22Rv1 (cell line): Measurements from ENCODE around the gene DLG5.

ENCODE experiments used
- H3K27ac ChIP-seq: fragments of 450-650 bp; 2 replicates; pipeline ENCODE4 v1.5.1; 2017
- ZFX ChIP-seq: fragments of 450-650 bp; IDR thresholded peaks from 2 replicates; pipeline ENCODE4 v1.6.1; 2017; ENCODE audit warnings: antibody characterized with exemption, borderline replicate concordance
- TF ChIP-seq, protein P1 (sequence below): fragments of 450-650 bp; IDR thresholded peaks from 2 replicates; pipeline ENCODE4 v1.5.1; 2017; ENCODE audit warnings: mild to moderate bottlenecking

Gene DLG5

DNA sequence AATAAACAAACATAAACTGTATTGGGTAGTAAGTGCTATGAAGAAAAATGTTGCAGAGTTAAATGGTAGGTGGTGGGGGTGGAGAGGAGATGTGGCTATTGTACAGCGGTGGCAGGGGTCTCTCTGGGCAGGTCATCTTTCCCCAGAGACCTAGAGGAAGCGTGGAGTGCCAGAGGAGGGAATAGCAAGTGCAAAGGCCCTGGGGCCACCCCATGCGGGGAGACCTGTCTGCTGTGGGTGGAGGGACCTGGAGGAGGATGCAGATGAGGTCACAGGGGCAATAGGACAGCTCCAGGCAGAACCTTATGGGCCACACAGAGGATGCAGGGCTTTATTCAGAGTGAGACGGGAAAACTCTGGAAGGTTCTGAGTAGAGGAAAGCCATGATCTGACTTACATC is 47.5 kb downstream of the DLG5 start:
- no peak overlapping the region for H3K27ac ChIP-seq

DNA sequence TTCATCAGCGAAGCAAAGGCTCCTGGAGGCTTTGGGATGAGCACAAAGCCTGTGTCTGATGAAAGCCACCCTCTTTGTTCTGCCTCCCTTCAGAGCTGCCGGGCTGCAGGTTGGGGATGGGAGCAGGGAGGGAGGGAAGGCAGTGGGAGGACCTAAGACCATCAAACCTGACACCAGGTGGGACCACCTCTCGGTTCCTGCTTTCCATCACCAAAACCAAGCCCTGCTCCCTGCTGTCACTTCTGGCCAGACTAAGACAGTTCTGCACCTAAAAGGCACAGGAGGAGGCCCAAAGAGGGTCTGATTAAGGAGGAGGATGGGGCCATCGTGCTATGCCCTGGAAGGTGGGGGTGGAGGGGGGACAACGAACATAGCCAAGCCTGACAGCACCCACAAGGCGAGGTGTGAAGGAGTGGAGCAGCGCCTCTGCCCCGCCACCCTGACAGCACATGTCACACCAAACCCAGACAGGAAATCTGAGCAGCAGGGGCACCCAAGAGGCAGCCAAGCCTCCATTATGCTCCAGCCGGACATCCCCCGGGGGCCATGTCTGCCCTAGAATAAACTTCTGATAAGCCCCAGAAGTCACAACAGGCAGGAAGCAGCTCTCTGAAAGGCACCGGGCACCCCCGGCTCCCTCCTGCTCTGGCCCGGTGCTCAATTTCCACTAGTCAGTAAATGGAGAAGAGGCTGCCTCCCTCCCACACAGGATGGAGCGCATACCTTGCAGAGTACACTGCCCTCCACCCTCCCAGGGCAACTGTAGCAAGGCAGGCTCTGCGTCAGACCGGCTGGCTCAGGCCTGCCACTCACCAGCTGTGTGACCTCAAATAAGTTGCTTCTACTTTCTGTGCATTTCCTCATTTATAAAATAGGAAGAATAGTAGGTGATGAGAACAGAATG is 48.9 kb downstream of the DLG5 start:
- no peak overlapping the region for H3K27ac ChIP-seq
- TF ChIP-seq, protein P1, sequence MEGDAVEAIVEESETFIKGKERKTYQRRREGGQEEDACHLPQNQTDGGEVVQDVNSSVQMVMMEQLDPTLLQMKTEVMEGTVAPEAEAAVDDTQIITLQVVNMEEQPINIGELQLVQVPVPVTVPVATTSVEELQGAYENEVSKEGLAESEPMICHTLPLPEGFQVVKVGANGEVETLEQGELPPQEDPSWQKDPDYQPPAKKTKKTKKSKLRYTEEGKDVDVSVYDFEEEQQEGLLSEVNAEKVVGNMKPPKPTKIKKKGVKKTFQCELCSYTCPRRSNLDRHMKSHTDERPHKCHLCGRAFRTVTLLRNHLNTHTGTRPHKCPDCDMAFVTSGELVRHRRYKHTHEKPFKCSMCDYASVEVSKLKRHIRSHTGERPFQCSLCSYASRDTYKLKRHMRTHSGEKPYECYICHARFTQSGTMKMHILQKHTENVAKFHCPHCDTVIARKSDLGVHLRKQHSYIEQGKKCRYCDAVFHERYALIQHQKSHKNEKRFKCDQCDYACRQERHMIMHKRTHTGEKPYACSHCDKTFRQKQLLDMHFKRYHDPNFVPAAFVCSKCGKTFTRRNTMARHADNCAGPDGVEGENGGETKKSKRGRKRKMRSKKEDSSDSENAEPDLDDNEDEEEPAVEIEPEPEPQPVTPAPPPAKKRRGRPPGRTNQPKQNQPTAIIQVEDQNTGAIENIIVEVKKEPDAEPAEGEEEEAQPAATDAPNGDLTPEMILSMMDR, result no peak
- no peak for TF ChIP-seq ZFX

More for the DNA sequence above, 47.5 kb downstream of the DLG5 start:
- TF ChIP-seq, protein P1, result no peak
- no peak for TF ChIP-seq ZFX

DNA sequence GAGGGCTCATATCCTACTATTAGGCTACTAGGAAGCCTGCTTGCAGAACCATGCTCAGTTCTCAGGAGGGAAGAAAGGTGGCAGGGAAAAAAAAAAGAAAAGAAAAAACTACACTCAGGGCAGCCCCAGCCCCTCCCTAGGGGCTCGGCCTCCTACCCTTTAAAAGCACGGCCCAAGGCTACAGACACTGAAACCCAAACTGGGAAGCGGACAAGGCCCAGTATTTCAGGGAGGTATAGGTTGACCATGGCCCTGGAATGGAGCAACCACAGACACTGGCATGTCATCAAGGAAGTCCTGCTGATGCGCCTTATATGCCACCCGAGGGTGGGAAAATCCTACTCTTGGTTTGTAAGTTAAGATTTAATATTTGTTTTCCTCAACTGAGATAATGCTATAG is 50.8 kb downstream of the DLG5 start:
- no peak overlapping the region for H3K27ac ChIP-seq
- TF ChIP-seq, protein P1, result no peak
- no peak for TF ChIP-seq ZFX

DNA sequence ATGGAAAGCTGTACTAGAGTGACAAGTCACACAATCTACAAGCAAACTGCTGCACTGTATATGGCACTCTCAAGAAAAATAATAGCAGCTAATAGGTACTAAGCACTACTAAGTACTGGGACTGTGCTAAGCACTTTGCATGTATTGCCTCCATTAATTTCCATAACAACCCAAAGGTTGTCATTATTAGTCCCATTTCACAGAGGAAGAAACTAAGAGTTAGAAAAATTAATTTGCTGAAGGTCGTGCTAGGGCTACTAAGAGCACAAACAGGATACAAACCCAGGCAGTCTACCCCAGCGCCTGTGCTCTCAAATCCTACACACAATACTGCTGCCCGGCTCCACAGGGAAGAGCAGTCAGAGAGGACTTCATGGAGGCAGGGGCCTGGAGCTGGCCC is 51.7 kb downstream of the DLG5 start:
- TF ChIP-seq, protein P1, result no peak
- no peak for TF ChIP-seq ZFX
- no peak overlapping the region for H3K27ac ChIP-seq

DNA sequence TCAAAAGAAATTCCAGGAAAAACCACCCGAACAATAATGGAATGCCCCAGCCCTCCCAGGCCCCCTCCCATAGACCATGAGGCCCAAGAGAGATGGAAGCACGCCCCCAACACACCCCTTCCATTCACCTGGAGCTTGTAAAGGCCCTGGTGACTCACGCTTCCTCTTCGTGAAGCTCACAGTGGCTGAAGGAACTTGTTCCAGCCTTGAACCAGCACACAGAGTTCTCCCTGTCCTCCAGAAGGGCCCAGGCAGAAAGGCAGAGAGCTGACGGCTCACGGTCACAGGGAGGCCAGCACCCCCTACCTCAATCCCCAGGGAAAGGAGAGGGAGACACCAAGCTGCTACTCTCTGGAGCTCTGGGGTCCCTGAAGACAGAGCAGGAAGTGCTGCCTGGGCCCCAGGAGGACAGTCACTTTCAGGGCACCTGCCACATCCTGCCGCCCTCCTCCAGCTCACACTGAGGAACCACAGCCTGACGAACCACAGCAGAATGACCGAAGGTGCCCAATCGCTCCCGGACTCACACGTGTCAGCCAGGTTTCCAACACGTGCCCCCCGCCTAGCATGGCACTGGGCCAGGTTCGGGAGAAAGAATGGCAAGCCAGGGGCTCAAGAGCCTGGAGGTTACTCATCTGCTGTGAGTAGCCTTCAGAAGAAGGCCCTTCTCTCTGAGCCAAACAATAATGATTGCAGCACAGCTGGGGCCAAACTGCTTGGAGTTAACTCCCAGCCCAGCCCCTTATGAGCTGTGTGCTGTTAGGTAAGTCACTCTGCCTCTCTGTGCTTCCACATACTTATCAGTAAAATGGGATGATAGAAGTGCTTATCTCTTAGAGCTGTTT is 52.8 kb downstream of the DLG5 start:
- H3K27ac ChIP-seq, result no peak overlapping the region
- no peak for TF ChIP-seq ZFX
- TF ChIP-seq, protein P1, result no peak

DNA sequence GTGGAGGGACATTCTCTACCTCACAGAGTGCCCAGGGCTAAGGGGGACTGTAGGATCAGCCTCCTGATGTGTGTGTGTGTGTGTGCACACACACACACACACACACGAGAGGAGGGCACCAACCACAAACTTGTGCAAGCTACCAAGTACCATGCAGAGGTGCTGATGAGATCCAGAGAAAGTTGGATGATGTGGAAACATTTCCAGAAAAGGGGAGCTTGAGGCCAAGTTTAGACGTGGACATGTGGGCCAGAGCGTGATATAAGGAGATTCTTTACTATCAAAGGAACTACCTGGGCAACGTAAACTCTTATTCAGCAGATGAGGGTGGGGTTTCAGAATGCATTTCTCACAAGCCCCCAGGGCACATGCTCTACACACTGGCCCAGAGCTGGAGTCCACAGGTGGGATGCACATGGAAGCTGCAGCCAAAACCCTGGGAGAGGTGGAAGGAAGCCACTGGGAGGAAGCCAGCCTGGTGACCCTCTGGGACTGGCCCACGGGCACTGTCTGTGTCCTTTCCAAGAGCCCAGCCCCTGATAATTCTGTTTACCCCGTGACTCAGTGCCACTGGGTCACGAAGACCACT is 53.5 kb downstream of the DLG5 start:
- no peak overlapping the region for H3K27ac ChIP-seq
- TF ChIP-seq ZFX, result no peak
- TF ChIP-seq, protein P1, result no peak
